ENCODE measurements around the gene JMJD4. TPM values are rescaled to one million over a fixed set of nuclear protein-coding genes. Genes with fewer than 3 reads are reported as not detected.

Gene JMJD4
- total RNA-seq, 1 experiment from 2014 or later: 24.4 TPM

DNA sequence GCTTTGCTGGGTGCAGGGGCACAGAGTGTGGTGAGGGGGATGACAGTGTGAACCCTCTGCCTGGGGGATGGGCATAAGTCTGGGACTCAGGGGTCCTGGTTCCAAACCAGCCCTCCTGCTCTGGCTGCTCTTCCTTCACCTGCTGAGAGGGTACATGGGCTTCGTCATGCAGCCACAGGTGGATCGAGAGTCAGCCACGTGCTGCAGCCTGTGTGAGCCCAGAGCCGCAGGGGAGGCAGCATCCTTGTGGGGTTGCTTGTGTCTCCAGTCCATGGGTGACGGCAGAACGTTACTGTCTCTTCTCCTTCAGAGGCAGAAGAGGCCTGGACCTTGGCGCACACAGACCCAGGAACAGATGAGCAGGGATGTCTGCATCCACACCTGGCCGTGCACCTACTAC lies 12.3 kb upstream of the JMJD4 start:
- no peak overlapping the region for H3K56ac ChIP-seq (ENCODE audit: insufficient read length, low read depth, low read length)
- H2BK15ac ChIP-seq (ENCODE audit: low read depth, low read length): no peak overlapping the region
- no peak overlapping the region for H4K8ac ChIP-seq (replicated peaks; ENCODE audit: insufficient read length, low read depth, low read length)
- no CpG with 5 or more reads among the region's 8 CpGs for WGBS (ENCODE audit: extremely low coverage, insufficient read length, low lambda C conversion rate)
- H2AK5ac ChIP-seq (ENCODE audit: insufficient read length, low read length): no peak overlapping the region
- H3K79me1 ChIP-seq (ENCODE audit: insufficient read depth, low read depth, low read length, poor library complexity, severe bottlenecking): peaks cover 2% of the 10 kb centered on the region
- H3K4me1 Mint-ChIP-seq: no peaks in the 10 kb centered on the region
- peaks cover 2% of the 10 kb centered on the region; the same call in 1 of the 2 replicates for H3K79me2 ChIP-seq (ENCODE audit: insufficient read depth, low read length)
- H2BK12ac ChIP-seq (ENCODE audit: insufficient read length, low read depth, low read length): no peak overlapping the region
- no peak for TF ChIP-seq CTCF (conservative IDR thresholded peaks at IDR 0.05)
- H3K9me3 Mint-ChIP-seq: no peaks in the 10 kb centered on the region
- H3K9me3 ChIP-seq (ENCODE audit: control insufficient read depth, low read depth, low read length): no peaks in the 10 kb centered on the region
- H3K27me3 ChIP-seq (ENCODE audit: insufficient read depth, low read length): no peaks in the 10 kb centered on the region
- H3K27ac ChIP-seq (ENCODE audit: insufficient read length, low read depth, low read length): no peak overlapping the region
- no peaks in the 10 kb centered on the region for H4K20me1 ChIP-seq (ENCODE audit: control insufficient read depth, insufficient read depth, insufficient read length)
- peaks cover 6 to 28% (median 23%) of the 10 kb centered on the region in 3 experiments for H3K36me3 Mint-ChIP-seq (ENCODE audit: insufficient read depth in 1 of 3, low read depth in 3 of 3)
- no peaks in the 10 kb centered on the region for H3K4me1 ChIP-seq (ENCODE audit: insufficient read depth, low read length)
- H3K23me2 ChIP-seq (ENCODE audit: insufficient read length, low read depth, low read length, poor library complexity, severe bottlenecking): no peaks in the 10 kb centered on the region
- no peak overlapping the region; a peak in 1 of 7 replicates for H3K27ac Mint-ChIP-seq
- H3K4ac ChIP-seq (ENCODE audit: low read depth, low read length): no peak overlapping the region
- H2BK5ac ChIP-seq (ENCODE audit: insufficient read length, low read length): no peak overlapping the region
- no peak for DNase-seq
- no peaks in the 10 kb centered on the region for H3K27me3 Mint-ChIP-seq (ENCODE audit: low read depth)
- no peak overlapping the region for H4K5ac ChIP-seq (ENCODE audit: insufficient read length, low read depth, low read length)
- no peak overlapping the region for H2BK20ac ChIP-seq (ENCODE audit: low read depth, low read length, poor library complexity, severe bottlenecking)
- H3T11ph ChIP-seq (ENCODE audit: low read length): no peak overlapping the region
- H4K91ac ChIP-seq (ENCODE audit: insufficient read length, low read depth, low read length): no peak overlapping the region
- H3K4me2 ChIP-seq (ENCODE audit: insufficient read depth, insufficient read length, low read length): no peak overlapping the region
- no peak overlapping the region for H2BK120ac ChIP-seq (ENCODE audit: low read depth, low read length, poor library complexity, severe bottlenecking)
- no peak overlapping the region for H3K14ac ChIP-seq (ENCODE audit: insufficient read depth, low read length)
- H3K4me3 Mint-ChIP-seq: no peak overlapping the region
- no peak overlapping the region for H3K18ac ChIP-seq (ENCODE audit: insufficient read length, low read depth, low read length)
- H3K23ac ChIP-seq (ENCODE audit: insufficient read length, low read depth, low read length): no peak overlapping the region
- no peak overlapping the region for H2AFZ ChIP-seq (ENCODE audit: low read length)
- H3K9ac ChIP-seq (ENCODE audit: extremely low read depth, insufficient read length, low read length): no peak overlapping the region

Data from H9 (cell line).